ENCODE measurements around the gene P2RX5.

Gene P2RX5

DNA sequence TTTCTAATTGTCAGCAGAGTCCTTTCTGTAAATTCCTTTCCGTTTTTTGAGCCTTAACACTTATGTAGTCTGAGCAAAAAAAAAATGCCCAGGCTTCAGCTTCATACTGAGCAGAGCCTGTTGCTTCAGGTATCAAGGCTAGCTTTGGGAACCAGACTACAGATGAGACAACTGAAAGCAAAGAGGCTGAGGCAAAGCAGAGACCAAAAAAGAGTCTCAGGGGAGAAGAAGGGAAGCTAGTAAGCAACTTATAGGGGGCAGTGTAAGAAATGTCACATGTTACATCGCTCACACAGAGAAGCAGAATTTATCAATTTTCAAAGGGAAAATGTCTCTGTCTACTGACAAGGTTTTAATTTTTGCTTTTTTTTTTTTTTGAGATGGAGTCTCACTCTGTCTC is 31.1 kb upstream of the P2RX5 start:
- ChIA-PET CTCF (interaction anchor here (0.6 to 0.9 kb wide), 2 partner anchors 11 to 719 kb away, joined by 3 to 5 read pairs; no protein-coding TSS in a partner anchor), POLR2A (interaction anchor here (1.6 kb wide), 1 partner anchor 119 kb away, joined by 3 read pairs; the partner anchor contains the start of gene NCBP3)
- no peak for TF ChIP-seq NFRKB (IDR thresholded peaks at IDR 0.05)
- no peak for TF ChIP-seq ZNF384 (IDR thresholded peaks at IDR 0.05)
- TF ChIP-seq CTBP1 (IDR thresholded peaks at IDR 0.05; ENCODE audit: borderline replicate concordance), result no peak
- TF ChIP-seq FOXA1 (IDR thresholded peaks at IDR 0.05), result no peak
- no peak for TF ChIP-seq LEF1 (IDR thresholded peaks at IDR 0.05; ENCODE audit: borderline replicate concordance)
- no peak for TF ChIP-seq TARDBP (IDR thresholded peaks at IDR 0.05)
- no peak for TF ChIP-seq FOXM1 (IDR thresholded peaks at IDR 0.05; ENCODE audit: borderline replicate concordance)
- TF ChIP-seq ELF4 (IDR thresholded peaks at IDR 0.05), result no peak
- no peak for TF ChIP-seq L3MBTL2 (conservative IDR thresholded peaks at IDR 0.05)
- TF ChIP-seq ARNT (IDR thresholded peaks at IDR 0.05), result no peak
- TF ChIP-seq SUZ12 (IDR thresholded peaks at IDR 0.05), result no peak
- TF ChIP-seq FOXK2 (IDR thresholded peaks at IDR 0.05), result no peak
- no peak for TF ChIP-seq HDGF (IDR thresholded peaks at IDR 0.05; ENCODE audit: borderline replicate concordance)
- DNase-seq (ENCODE audit: extremely low spot score), result no peak

DNA sequence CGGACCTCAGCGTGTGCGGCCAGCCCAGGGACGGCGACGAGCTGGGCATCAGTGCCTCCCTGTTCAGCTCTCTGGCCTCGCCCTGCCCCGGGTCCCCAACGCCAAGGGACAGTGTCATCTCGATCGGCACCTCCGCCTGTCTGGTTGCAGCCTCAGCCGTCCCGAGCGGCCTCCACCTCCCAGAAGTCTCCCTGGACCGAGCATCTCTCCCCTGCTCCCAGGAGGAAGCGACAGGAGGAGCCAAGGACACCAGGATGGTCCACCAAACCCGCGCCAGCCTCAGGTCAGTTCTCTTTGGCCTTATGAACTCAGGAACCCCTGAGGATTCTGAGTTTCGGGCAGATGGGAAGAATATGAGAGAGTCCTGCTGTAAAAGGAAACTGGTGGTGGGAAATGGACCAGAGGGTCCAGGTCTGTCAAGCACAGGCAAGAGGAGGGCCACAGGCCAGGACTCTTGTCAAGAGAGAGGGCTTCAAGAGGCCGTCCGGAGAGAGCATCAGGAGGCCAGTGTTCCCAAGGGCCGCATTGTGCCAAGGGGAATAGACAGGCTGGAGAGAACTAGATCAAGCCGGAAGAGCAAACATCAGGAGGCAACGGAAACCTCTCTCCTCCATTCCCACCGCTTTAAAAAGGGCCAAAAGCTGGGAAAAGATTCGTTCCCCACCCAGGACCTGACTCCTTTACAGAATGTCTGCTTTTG is 28.6 kb upstream of the P2RX5 start:
- ChIA-PET CTCF (interaction anchor here (2.0 kb wide), 1 partner anchor 13 kb away, joined by 5 read pairs; no protein-coding TSS in a partner anchor), POLR2A (interaction anchor here (1.1 to 1.5 kb wide), 2 partner anchors 57 to 104 kb away, joined by 3 to 5 read pairs; no protein-coding TSS in a partner anchor)
- DNase-seq (ENCODE audit: extremely low spot score), result no peak
- TF ChIP-seq BHLHE40 (IDR thresholded peaks at IDR 0.05; ENCODE audit: borderline replicate concordance) (no peak), FOXA1 (IDR thresholded peaks at IDR 0.05) (no peak), FOXK2 (IDR thresholded peaks at IDR 0.05) (no peak), ELF4 (IDR thresholded peaks at IDR 0.05) (no peak), CTBP1 (IDR thresholded peaks at IDR 0.05; ENCODE audit: borderline replicate concordance) (no peak), LEF1 (IDR thresholded peaks at IDR 0.05; ENCODE audit: borderline replicate concordance) (no peak), NFRKB (IDR thresholded peaks at IDR 0.05) (no peak), L3MBTL2 (conservative IDR thresholded peaks at IDR 0.05) (no peak), ZNF384 (IDR thresholded peaks at IDR 0.05) (no peak), FOXM1 (IDR thresholded peaks at IDR 0.05; ENCODE audit: borderline replicate concordance) (no peak), HDGF (IDR thresholded peaks at IDR 0.05; ENCODE audit: borderline replicate concordance) (no peak), TARDBP (IDR thresholded peaks at IDR 0.05) (no peak), SP1 (IDR thresholded peaks at IDR 0.05) (no peak), SUZ12 (IDR thresholded peaks at IDR 0.05) (no peak), ARNT (IDR thresholded peaks at IDR 0.05) (no peak)
- TF ChIP-seq, protein P1, sequence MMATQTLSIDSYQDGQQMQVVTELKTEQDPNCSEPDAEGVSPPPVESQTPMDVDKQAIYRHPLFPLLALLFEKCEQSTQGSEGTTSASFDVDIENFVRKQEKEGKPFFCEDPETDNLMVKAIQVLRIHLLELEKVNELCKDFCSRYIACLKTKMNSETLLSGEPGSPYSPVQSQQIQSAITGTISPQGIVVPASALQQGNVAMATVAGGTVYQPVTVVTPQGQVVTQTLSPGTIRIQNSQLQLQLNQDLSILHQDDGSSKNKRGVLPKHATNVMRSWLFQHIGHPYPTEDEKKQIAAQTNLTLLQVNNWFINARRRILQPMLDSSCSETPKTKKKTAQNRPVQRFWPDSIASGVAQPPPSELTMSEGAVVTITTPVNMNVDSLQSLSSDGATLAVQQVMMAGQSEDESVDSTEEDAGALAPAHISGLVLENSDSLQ (IDR thresholded peaks at IDR 0.05), result no peak

DNA sequence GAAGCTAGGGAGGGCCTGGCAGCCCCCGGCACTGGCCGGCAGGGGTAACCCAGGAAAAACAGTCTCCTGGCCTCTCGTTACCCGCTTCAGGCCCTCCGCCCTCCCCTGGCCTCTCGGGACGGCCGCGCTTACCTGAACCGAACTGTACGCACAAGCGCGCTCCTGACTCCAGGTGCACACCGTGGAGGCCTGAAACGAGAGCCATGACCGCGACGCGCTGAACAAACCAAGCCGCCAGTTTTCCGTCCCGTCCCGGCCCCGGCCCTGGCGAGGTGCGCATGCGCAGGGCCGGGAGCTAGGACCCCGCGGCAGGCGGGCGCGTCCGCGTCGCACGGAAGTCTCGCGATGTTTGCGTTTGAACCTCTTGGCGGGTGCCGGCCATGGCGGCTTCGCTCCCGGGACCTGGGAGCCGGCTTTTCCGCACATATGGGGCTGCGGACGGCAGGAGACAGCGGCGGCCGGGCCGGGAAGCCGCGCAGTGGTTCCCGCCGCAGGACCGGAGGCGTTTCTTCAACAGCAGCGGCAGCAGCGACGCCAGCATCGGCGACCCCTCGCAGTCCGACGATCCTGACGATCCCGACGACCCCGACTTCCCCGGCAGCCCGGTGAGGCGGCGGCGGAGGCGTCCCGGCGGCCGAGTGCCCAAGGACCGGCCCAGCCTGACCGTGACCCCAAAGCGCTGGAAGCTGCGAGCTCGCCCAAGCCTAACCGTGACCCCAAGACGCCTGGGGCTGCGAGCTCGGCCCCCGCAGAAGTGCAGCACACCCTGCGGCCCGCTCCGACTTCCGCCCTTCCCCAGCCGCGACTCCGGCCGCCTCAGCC is 27.8 kb upstream of the P2RX5 start, which contains the start of gene HASPIN:
Gene HASPIN (plus strand): TSS at position 348 of the 822 bp plus-strand sequence. CDS start 33 bp downstream, at position 381.
- CTCF ChIA-PET, result interaction anchor here (0.6 to 1.9 kb wide), 3 partner anchors 14 to 122 kb away, joined by 3 to 6 read pairs (median 3); partner anchors contain the start of gene NCBP3
- POLR2A ChIA-PET, result interaction anchor here (0.6 to 1.5 kb wide), 14 partner anchors 9 to 123 kb away, joined by 3 to 6 read pairs (median 4); partner anchors contain the start of genes CTNS, NCBP3 and SHPK
- TF ChIP-seq ZNF384 (IDR thresholded peaks at IDR 0.05) (no peak), TARDBP (IDR thresholded peaks at IDR 0.05) (no peak), ELF4 (IDR thresholded peaks at IDR 0.05) (peak; percentile 34; the same call in 1 of the 2 replicates), SP1 (IDR thresholded peaks at IDR 0.05) (no peak; the same call in 1 of the 2 replicates), L3MBTL2 (conservative IDR thresholded peaks at IDR 0.05) (peak; percentile 60), CTBP1 (IDR thresholded peaks at IDR 0.05; ENCODE audit: borderline replicate concordance) (no peak), LEF1 (IDR thresholded peaks at IDR 0.05; ENCODE audit: borderline replicate concordance) (no peak), FOXA1 (IDR thresholded peaks at IDR 0.05) (no peak), NFRKB (IDR thresholded peaks at IDR 0.05) (no peak), FOXM1 (IDR thresholded peaks at IDR 0.05; ENCODE audit: borderline replicate concordance) (peak; percentile 98), HDGF (IDR thresholded peaks at IDR 0.05; ENCODE audit: borderline replicate concordance) (0 out of 2 replicates have a peak, but pooled peaks have one; percentile 81)
- DNase-seq (ENCODE audit: extremely low spot score), result peak; percentile 99

DNA sequence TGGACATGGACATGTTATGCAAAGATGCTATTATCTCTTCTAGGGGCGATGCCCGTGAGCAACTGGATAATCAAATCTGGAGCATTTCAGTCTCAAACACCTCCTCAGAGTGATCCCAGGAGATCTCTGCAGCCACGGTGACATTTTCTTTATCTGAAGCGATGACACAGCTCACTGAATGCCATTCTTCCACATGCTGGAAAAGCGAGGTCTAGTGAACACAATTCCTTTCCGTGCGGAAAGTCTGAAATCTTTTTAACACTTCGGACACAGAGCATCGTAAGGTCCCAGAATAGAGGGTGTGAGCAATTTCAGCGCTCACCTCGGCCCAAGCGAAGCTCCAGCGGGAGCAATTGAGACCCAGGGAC is 27.2 kb upstream of the P2RX5 start:
- CTCF ChIA-PET, result interaction anchor here (0.5 to 1.9 kb wide), 2 partner anchors 15 to 57 kb away, joined by 3 to 6 read pairs; no protein-coding TSS in a partner anchor
- DNase-seq (ENCODE audit: extremely low spot score), result no peak
- TF ChIP-seq L3MBTL2 (conservative IDR thresholded peaks at IDR 0.05) (no peak), FOXA1 (IDR thresholded peaks at IDR 0.05) (no peak), NFRKB (IDR thresholded peaks at IDR 0.05) (no peak), FOXM1 (IDR thresholded peaks at IDR 0.05; ENCODE audit: borderline replicate concordance) (no peak), ZNF384 (IDR thresholded peaks at IDR 0.05) (no peak), BHLHE40 (IDR thresholded peaks at IDR 0.05; ENCODE audit: borderline replicate concordance) (no peak), FOXK2 (IDR thresholded peaks at IDR 0.05) (no peak), TARDBP (IDR thresholded peaks at IDR 0.05) (no peak), CTBP1 (IDR thresholded peaks at IDR 0.05; ENCODE audit: borderline replicate concordance) (no peak), SUZ12 (IDR thresholded peaks at IDR 0.05) (no peak), HDGF (IDR thresholded peaks at IDR 0.05; ENCODE audit: borderline replicate concordance) (no peak), ARNT (IDR thresholded peaks at IDR 0.05) (no peak), ELF4 (IDR thresholded peaks at IDR 0.05) (no peak), LEF1 (IDR thresholded peaks at IDR 0.05; ENCODE audit: borderline replicate concordance) (no peak), SP1 (IDR thresholded peaks at IDR 0.05) (no peak)
- TF ChIP-seq, protein P1 (IDR thresholded peaks at IDR 0.05), result no peak
- POLR2A ChIA-PET, result interaction anchor here (0.6 to 1.5 kb wide), 14 partner anchors 8 to 123 kb away, joined by 3 to 6 read pairs (median 4); partner anchors contain the start of genes CTNS, NCBP3 and SHPK

DNA sequence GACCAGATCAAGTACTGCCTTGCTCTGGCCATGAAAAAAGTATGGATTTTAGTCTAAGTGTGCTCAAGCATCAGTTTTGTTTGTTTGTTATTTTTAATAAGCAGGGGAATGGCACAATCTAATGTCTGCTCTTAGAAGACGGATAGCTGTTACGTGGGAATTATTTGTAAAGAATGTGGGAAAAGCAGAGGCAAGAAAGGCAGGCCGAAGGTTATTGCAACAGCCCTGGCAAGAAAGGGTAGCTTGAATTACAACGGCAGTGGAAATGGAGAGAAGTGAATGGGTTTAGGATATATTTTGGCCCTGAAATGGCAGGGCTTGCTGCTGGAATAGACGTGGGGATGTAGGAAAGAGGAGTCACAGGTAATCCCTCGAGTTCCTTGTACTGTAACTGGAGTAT is 26.8 kb upstream of the P2RX5 start:
- DNase-seq (ENCODE audit: extremely low spot score), result no peak
- TF ChIP-seq, protein P1 (IDR thresholded peaks at IDR 0.05), result no peak
- TF ChIP-seq FOXK2 (IDR thresholded peaks at IDR 0.05), result no peak
- TF ChIP-seq NFRKB (IDR thresholded peaks at IDR 0.05), result no peak
- no peak for TF ChIP-seq CTBP1 (IDR thresholded peaks at IDR 0.05; ENCODE audit: borderline replicate concordance)
- ChIA-PET POLR2A (interaction anchor here (0.6 to 1.5 kb wide), 9 partner anchors 8 to 122 kb away, joined by 3 to 6 read pairs (median 4); partner anchors contain the start of genes CTNS and SHPK), CTCF (interaction anchor here (0.5 to 1.9 kb wide), 3 partner anchors 15 to 287 kb away, joined by 3 to 6 read pairs (median 3); no protein-coding TSS in a partner anchor)

Data from HEK293T (cell line).